Measurements from ENCODE around the gene ISG15. TPM values are rescaled to one million over a fixed set of nuclear protein-coding genes. Genes with fewer than 3 reads are reported as not detected.

Gene ISG15
- total RNA-seq, 2 experiments from 2014 or later = 385 to 413 TPM

DNA sequence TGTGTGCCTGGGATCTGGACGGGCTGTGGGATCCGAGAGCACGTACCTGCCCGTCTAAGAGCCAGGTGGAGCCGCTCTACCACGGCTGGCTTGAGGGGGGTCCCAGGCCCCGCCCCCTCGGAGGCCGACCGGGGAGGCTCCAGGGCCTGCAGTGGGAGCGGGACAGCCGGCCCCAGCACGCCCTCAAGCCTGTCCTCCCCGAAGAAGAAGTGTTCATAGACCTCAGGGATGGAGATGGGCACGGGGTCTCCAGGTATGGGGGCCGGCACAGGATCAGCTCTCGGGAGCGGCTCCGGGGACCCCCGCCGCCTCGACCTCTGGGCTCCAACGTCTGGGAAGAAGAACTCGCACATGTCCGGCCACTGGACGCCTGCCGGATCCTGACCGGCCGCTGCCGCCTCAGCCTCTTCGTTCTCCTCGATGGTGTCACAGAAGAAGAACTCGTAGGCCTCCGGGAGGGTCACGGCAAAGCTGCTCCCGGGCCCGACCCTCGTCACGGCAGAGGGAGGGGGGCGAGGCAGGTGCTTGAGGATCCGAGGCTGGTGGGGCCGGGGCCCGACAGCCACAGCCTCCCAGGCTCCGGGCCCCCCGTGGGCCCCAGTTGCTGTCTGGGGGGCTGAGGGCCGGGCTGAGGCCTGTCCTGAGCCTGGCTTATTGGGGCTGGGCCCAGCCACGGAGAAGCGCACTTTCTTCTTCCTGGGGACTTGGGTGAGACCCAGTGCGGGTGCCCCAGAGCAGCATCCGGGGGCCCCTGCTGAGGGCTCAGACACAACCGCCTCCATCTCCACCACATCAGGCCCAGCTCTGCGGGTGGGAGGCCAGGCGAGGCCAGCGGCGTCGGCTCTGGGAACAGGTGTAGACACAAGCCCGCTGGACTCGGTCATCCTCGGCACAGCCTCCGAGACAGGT, 34.2 kb upstream of the ISG15 start:
- Mint-ChIP-seq H3K9me3 (ENCODE audit: insufficient read depth) (peaks cover 4% of the 10 kb centered on the region), H3K4me1 (ENCODE audit: low read depth) (peaks cover 13% of the 10 kb centered on the region), H3K36me3 (ENCODE audit: low read depth) (peaks cover 3% of the 10 kb centered on the region), H3K27me3 (ENCODE audit: low read depth) (peaks cover 4% of the 10 kb centered on the region), H3K4me3 (no peak overlapping the region), H3K27ac (no peak overlapping the region)
- DNase-seq (no peak), ATAC-seq (no peak)
- CTCF ChIA-PET = no interaction called here
- POLR2A ChIA-PET = no interaction called here

- peaks cover 3% of the 10 kb centered on the region for H3K36me3 Mint-ChIP-seq (ENCODE audit: low read depth)
- H3K4me1 Mint-ChIP-seq (ENCODE audit: low read depth) = peaks cover 13% of the 10 kb centered on the region
- DNase-seq = no peak
- no peak for ATAC-seq
- ChIA-PET POLR2A (no interaction called here), CTCF (no interaction called here)
- peaks cover 4% of the 10 kb centered on the region for H3K9me3 Mint-ChIP-seq (ENCODE audit: insufficient read depth)
- peaks cover 4% of the 10 kb centered on the region for H3K27me3 Mint-ChIP-seq (ENCODE audit: low read depth)
- no peak overlapping the region for H3K27ac Mint-ChIP-seq
- no peak overlapping the region for H3K4me3 Mint-ChIP-seq
These were observed 33.6 kb upstream of the ISG15 start for GRCh38 chr1:979744-980072.

DNA sequence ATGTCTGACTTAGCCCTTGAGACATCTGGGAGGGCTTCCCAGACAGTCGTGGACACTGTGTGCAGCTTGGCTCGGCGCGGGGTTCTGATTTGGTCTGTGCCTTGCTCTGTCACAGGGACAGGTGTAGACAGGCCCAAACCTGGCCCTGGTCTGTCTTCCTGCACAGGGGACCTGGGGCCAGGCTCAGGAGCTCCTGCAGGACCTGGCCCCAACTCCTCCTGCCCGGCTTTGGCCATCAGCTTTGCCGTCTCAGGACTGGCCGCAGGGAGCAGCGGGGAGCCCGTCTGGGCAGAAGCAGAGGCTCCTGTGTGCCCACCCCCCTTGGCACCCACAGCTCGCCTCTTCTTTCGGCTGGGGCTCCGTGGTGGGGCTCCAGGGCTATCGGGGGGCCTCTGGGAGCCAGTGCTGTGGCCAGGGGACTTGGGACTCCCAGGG, 33.1 kb upstream of the ISG15 start:
- ChIA-PET CTCF (interaction anchor here (1.9 kb wide), 1 partner anchor 84 kb away, joined by 11 read pairs; no protein-coding TSS in a partner anchor), POLR2A (no interaction called here)
- no peak overlapping the region for H3K27ac Mint-ChIP-seq
- peaks cover 13% of the 10 kb centered on the region for H3K4me1 Mint-ChIP-seq (ENCODE audit: low read depth)
- peaks cover 5% of the 10 kb centered on the region for H3K27me3 Mint-ChIP-seq (ENCODE audit: low read depth)
- DNase-seq = no peak
- H3K4me3 Mint-ChIP-seq = no peak overlapping the region
- peaks cover 4% of the 10 kb centered on the region for H3K9me3 Mint-ChIP-seq (ENCODE audit: insufficient read depth)
- H3K36me3 Mint-ChIP-seq (ENCODE audit: low read depth) = peaks cover 3% of the 10 kb centered on the region
- no peak for ATAC-seq

DNA sequence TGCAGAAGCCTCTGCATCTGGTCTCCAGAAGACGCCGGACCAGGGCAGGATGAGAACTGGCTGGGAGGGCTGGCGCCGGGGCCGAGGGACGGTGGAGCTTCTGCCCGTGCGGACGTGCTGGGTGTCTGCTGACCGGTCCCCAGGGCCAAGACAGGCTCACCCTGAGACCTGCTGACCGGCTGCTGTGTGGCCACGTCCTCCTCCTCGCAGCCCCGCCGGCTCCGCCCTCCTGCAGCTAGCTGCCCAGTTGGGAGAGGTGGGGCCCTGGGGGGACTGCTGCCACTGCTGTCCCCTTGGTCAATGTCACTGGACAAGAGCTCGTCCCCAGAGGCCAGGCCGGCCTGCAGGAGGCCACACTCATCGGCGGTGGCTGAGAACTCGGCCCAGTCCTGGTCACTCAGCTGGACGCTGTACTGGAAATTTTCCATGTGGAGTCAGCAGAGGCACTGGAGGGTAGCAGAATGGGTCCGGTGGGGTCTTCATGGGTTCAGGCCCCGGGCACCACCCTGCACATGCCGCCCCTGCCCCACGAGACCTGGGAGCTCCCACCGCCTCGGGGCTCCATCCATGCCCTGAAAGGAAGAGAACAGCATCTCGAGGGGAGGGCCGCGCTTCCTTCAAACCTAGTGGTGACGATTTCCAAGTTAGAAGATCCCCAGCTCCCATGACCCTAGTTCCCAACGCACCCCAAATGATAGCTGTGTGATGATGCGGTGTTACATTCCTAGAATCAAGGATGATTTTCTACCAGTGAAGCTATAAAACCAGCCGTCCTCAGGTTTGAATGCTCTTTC, 32.5 kb upstream of the ISG15 start:
- peaks cover 4% of the 10 kb centered on the region for H3K9me3 Mint-ChIP-seq (ENCODE audit: insufficient read depth)
- peaks cover 8% of the 10 kb centered on the region for H3K27me3 Mint-ChIP-seq (ENCODE audit: low read depth)
- ATAC-seq (no peak), DNase-seq (no peak)
- peaks cover 3% of the 10 kb centered on the region for H3K36me3 Mint-ChIP-seq (ENCODE audit: low read depth)
- peaks cover 10% of the 10 kb centered on the region for H3K4me1 Mint-ChIP-seq (ENCODE audit: low read depth)
- POLR2A ChIA-PET = no interaction called here
- CTCF ChIA-PET = interaction anchor here (0.8 to 1.9 kb wide), 3 partner anchors 13 to 83 kb away, joined by 3 to 11 read pairs (median 3); no protein-coding TSS in a partner anchor
- H3K27ac Mint-ChIP-seq = no peak overlapping the region
- H3K4me3 Mint-ChIP-seq = no peak overlapping the region

- POLR2A ChIA-PET = no interaction called here
These were observed 31.8 kb upstream of the ISG15 start for GRCh38 chr1:981491-981954.

GRCh38 chr1:981955-982558, 31.2 kb upstream of the ISG15 start, which contains the start of gene PERM1:
TSS of gene PERM1 (minus strand) at chr1:982093. CDS start at chr1:981029, 1,064 bp downstream.
- Mint-ChIP-seq H3K27ac (no peak within 1 kb of the TSS), H3K4me1 (ENCODE audit: low read depth) (peaks cover 5% of the 10 kb centered on the region), H3K4me3 (no peak within 1 kb of the TSS), H3K36me3 (ENCODE audit: low read depth) (peaks cover 3% of the 10 kb centered on the region), H3K27me3 (ENCODE audit: low read depth) (peaks cover 12% of the 10 kb centered on the region), H3K9me3 (ENCODE audit: insufficient read depth) (peaks cover 4% of the 10 kb centered on the region)
- no peak for ATAC-seq
- ChIA-PET CTCF (interaction anchor here (1.9 to 4.1 kb wide), 3 partner anchors 12 to 82 kb away, joined by 11 to 37 read pairs (median 28); no protein-coding TSS in a partner anchor), POLR2A (no interaction called here)
- no peak for DNase-seq

More at GRCh38 chr1:981491-981954, 31.8 kb upstream of the ISG15 start:
- CTCF ChIA-PET = interaction anchor here (0.8 to 1.9 kb wide), 3 partner anchors 12 to 83 kb away, joined by 3 to 11 read pairs (median 3); no protein-coding TSS in a partner anchor
- no peak overlapping the region for H3K27ac Mint-ChIP-seq
- H3K27me3 Mint-ChIP-seq (ENCODE audit: low read depth) = peaks cover 10% of the 10 kb centered on the region
- DNase-seq (no peak), ATAC-seq (no peak)
- H3K4me1 Mint-ChIP-seq (ENCODE audit: low read depth) = peaks cover 5% of the 10 kb centered on the region
- H3K9me3 Mint-ChIP-seq (ENCODE audit: insufficient read depth) = peaks cover 4% of the 10 kb centered on the region
- H3K36me3 Mint-ChIP-seq (ENCODE audit: low read depth) = peaks cover 3% of the 10 kb centered on the region
- no peak overlapping the region for H3K4me3 Mint-ChIP-seq

GRCh38 chr1:982765-983436, 30.4 kb upstream of the ISG15 start:
- Mint-ChIP-seq H3K36me3 (ENCODE audit: low read depth) (peaks cover 3% of the 10 kb centered on the region), H3K27me3 (ENCODE audit: low read depth) (peaks cover 14% of the 10 kb centered on the region), H3K9me3 (ENCODE audit: insufficient read depth) (peaks cover 4% of the 10 kb centered on the region), H3K4me3 (no peak overlapping the region), H3K4me1 (ENCODE audit: low read depth) (peaks cover 5% of the 10 kb centered on the region), H3K27ac (no peak overlapping the region)
- ChIA-PET POLR2A (no interaction called here), CTCF (interaction anchor here (0.9 to 4.1 kb wide), 10 partner anchors 11 to 309 kb away, joined by 4 to 37 read pairs (median 8); partner anchors contain the start of genes HES4 and PLEKHN1)
- ATAC-seq (no peak), DNase-seq (no peak)

GRCh38 chr1:983798-984475, 29.4 kb upstream of the ISG15 start:
- H3K9me3 Mint-ChIP-seq (ENCODE audit: insufficient read depth) = no peaks in the 10 kb centered on the region
- H3K27me3 Mint-ChIP-seq (ENCODE audit: low read depth) = peaks cover 23% of the 10 kb centered on the region
- ChIA-PET POLR2A (no interaction called here), CTCF (interaction anchor here (0.5 to 4.1 kb wide), 22 partner anchors 8 to 308 kb away, joined by 3 to 37 read pairs (median 4); partner anchors contain the start of genes HES4, ISG15 and PLEKHN1)
- no peaks in the 10 kb centered on the region for H3K4me1 Mint-ChIP-seq (ENCODE audit: low read depth)
- peak; percentile 68 for DNase-seq
- peak; percentile 80 for ATAC-seq
- no peaks in the 10 kb centered on the region for H3K36me3 Mint-ChIP-seq (ENCODE audit: low read depth)
- no peak overlapping the region for H3K4me3 Mint-ChIP-seq
- no peak overlapping the region for H3K27ac Mint-ChIP-seq

DNA sequence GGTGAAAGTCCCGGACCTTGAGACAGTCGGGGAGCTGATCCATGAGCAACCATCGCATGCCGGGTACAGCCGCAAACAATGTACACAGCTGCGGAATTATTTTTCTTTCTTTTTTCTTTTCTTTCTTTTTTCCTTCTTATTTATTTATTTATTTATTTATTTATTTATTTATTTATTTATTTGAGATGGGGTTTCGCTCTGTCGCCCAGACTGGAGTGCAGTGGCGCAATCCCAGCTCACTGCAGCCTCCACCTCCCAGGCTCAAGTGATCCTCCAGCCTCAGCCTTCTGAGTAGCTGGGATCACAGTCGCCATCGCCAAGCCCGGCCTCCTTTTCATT, 28.9 kb upstream of the ISG15 start:
- H3K27me3 Mint-ChIP-seq (ENCODE audit: low read depth) = peaks cover 27% of the 10 kb centered on the region
- DNase-seq = no peak
- CTCF ChIA-PET = interaction anchor here (0.5 to 4.1 kb wide), 20 partner anchors 9 to 266 kb away, joined by 3 to 37 read pairs (median 4); partner anchors contain the start of genes HES4, ISG15 and PLEKHN1
- no peak overlapping the region for H3K27ac Mint-ChIP-seq
- ATAC-seq = no peak
- POLR2A ChIA-PET = no interaction called here
- no peaks in the 10 kb centered on the region for H3K9me3 Mint-ChIP-seq (ENCODE audit: insufficient read depth)
- H3K4me1 Mint-ChIP-seq (ENCODE audit: low read depth) = no peaks in the 10 kb centered on the region
- H3K36me3 Mint-ChIP-seq (ENCODE audit: low read depth) = no peaks in the 10 kb centered on the region
- no peak overlapping the region for H3K4me3 Mint-ChIP-seq

- H3K36me3 Mint-ChIP-seq (ENCODE audit: low read depth) = no peaks in the 10 kb centered on the region
- POLR2A ChIA-PET = no interaction called here
- CTCF ChIA-PET = interaction anchor here (0.9 to 4.1 kb wide), 13 partner anchors 9 to 131 kb away, joined by 3 to 37 read pairs (median 5); partner anchors contain the start of genes HES4, ISG15 and PLEKHN1
These were observed 28.2 kb upstream of the ISG15 start for GRCh38 chr1:985126-985525.

More at GRCh38 chr1:985126-985525, 28.2 kb upstream of the ISG15 start:
- peaks cover 32% of the 10 kb centered on the region for H3K27me3 Mint-ChIP-seq (ENCODE audit: low read depth)
- H3K9me3 Mint-ChIP-seq (ENCODE audit: insufficient read depth) = no peaks in the 10 kb centered on the region
- no peak overlapping the region for H3K27ac Mint-ChIP-seq
- H3K4me1 Mint-ChIP-seq (ENCODE audit: low read depth) = no peaks in the 10 kb centered on the region
- no peak overlapping the region for H3K4me3 Mint-ChIP-seq
- no peak for DNase-seq
- ATAC-seq = no peak
